Parathyroid adenoma (tissue), 2 donors: ENCODE results near the gene KLF7.

Experiments
- H2AFZ ChIP-seq: fragments of 300-600 bp; sonication (generic); one replicate; pipeline ENCODE4 v1.7.0; 2017; ENCODE audit warnings: antibody characterized with exemption, mild to moderate bottlenecking
- H3K27ac ChIP-seq: fragments of 300-600 bp; sonication (generic); one replicate; pipeline ENCODE4 v1.7.0; 2017
- H3K27me3 ChIP-seq: fragments of 300-600 bp; sonication (generic); one replicate; pipeline ENCODE4 v1.7.0; 2017; ENCODE audit warnings: low read length; ENCODE audit not compliant: control insufficient read depth, insufficient read depth
- H3K36me3 ChIP-seq: fragments of 300-600 bp; sonication (generic); one replicate; pipeline ENCODE4 v1.7.0; 2017; ENCODE audit warnings: low read length; ENCODE audit not compliant: control insufficient read depth, insufficient read depth
- H3K4me1 ChIP-seq: fragments of 300-600 bp; sonication (generic); one replicate; pipeline ENCODE4 v1.7.0; 2017; ENCODE audit warnings: control low read depth
- H3K4me2 ChIP-seq: fragments of 300-600 bp; sonication (generic); one replicate; pipeline ENCODE4 v1.7.0; 2017; ENCODE audit warnings: low read length
- H3K4me3 ChIP-seq: fragments of 300-600 bp; sonication (generic); one replicate; pipeline ENCODE4 v1.7.0; 2017; ENCODE audit warnings: low read depth, low read length
- H3K79me2 ChIP-seq: fragments of 300-600 bp; sonication (generic); one replicate; pipeline ENCODE4 v1.7.0; 2017; ENCODE audit warnings: control low read depth
- H3K9ac ChIP-seq: fragments of 300-600 bp; sonication (generic); one replicate; pipeline ENCODE4 v1.7.0; 2017; ENCODE audit warnings: mild to moderate bottlenecking
- H3K9me3 ChIP-seq: fragments of 300-600 bp; sonication (generic); one replicate; pipeline ENCODE4 v1.7.0; 2017; ENCODE audit warnings: low read length; ENCODE audit not compliant: control insufficient read depth
- CTCF ChIP-seq: fragments of 300-600 bp; sonication (generic); IDR thresholded peaks from one replicate; pipeline ENCODE4 v1.7.0; 2017; ENCODE audit warnings: antibody characterized with exemption, mild to moderate bottlenecking
- donor health status: primary hyperparathyroidism.

Gene KLF7

GRCh38 chr2:207132019-207132418 is 33.7 kb downstream of the KLF7 start:
- no peaks in the 10 kb centered on the region for H3K9me3 ChIP-seq
- TF ChIP-seq CTCF = no peak
- no peaks in the 10 kb centered on the region for H3K36me3 ChIP-seq
- peaks cover 29% of the 10 kb centered on the region for H3K79me2 ChIP-seq
- no peak overlapping the region for H3K27ac ChIP-seq
- no peak overlapping the region for H3K4me3 ChIP-seq
- H3K27me3 ChIP-seq = no peaks in the 10 kb centered on the region
- no peak overlapping the region for H3K9ac ChIP-seq
- H3K4me1 ChIP-seq = no peaks in the 10 kb centered on the region
- H3K4me2 ChIP-seq = no peak overlapping the region
- no peak overlapping the region for H2AFZ ChIP-seq

- H3K27ac ChIP-seq = no peak overlapping the region
- no peak overlapping the region for H3K4me3 ChIP-seq
- TF ChIP-seq CTCF = no peak
- H3K9ac ChIP-seq = no peak overlapping the region
- H3K27me3 ChIP-seq = no peaks in the 10 kb centered on the region
- H3K36me3 ChIP-seq = no peaks in the 10 kb centered on the region
- no peaks in the 10 kb centered on the region for H3K9me3 ChIP-seq
- H3K4me1 ChIP-seq = no peaks in the 10 kb centered on the region
- no peak overlapping the region for H2AFZ ChIP-seq
- no peak overlapping the region for H3K4me2 ChIP-seq
- peaks cover 26% of the 10 kb centered on the region for H3K79me2 ChIP-seq
Observed at GRCh38 chr2:207131594-207131993, 34.2 kb downstream of the KLF7 start.

GRCh38 chr2:207130958-207131521 is 34.7 kb downstream of the KLF7 start:
- H3K9me3 ChIP-seq = no peaks in the 10 kb centered on the region
- H3K4me2 ChIP-seq = no peak overlapping the region
- no peaks in the 10 kb centered on the region for H3K36me3 ChIP-seq
- no peaks in the 10 kb centered on the region for H3K4me1 ChIP-seq
- H2AFZ ChIP-seq = no peak overlapping the region
- H3K4me3 ChIP-seq = no peak overlapping the region
- no peak for TF ChIP-seq CTCF
- peak overlapping the region; percentile 21 for H3K27ac ChIP-seq
- no peak overlapping the region for H3K9ac ChIP-seq
- H3K79me2 ChIP-seq = peaks cover 21% of the 10 kb centered on the region
- H3K27me3 ChIP-seq = no peaks in the 10 kb centered on the region

GRCh38 chr2:207129821-207130220 is 35.9 kb downstream of the KLF7 start:
- Histone ChIP-seq H3K27ac (no peak overlapping the region), H2AFZ (no peak overlapping the region)
- TF ChIP-seq CTCF = no peak

GRCh38 chr2:207128867-207129266 is 36.9 kb downstream of the KLF7 start:
- no peak overlapping the region for H3K4me2 ChIP-seq
- H3K4me3 ChIP-seq = no peak overlapping the region
- no peaks in the 10 kb centered on the region for H3K9me3 ChIP-seq
- no peaks in the 10 kb centered on the region for H3K36me3 ChIP-seq
- no peaks in the 10 kb centered on the region for H3K27me3 ChIP-seq
- H3K9ac ChIP-seq = no peak overlapping the region
- H3K79me2 ChIP-seq = peaks cover 9% of the 10 kb centered on the region
- H2AFZ ChIP-seq = no peak overlapping the region
- no peaks in the 10 kb centered on the region for H3K4me1 ChIP-seq
- H3K27ac ChIP-seq = no peak overlapping the region
- no peak for TF ChIP-seq CTCF

More at GRCh38 chr2:207129821-207130220, 35.9 kb downstream of the KLF7 start:
- no peaks in the 10 kb centered on the region for H3K27me3 ChIP-seq
- H3K9me3 ChIP-seq = no peaks in the 10 kb centered on the region
- no peak overlapping the region for H3K4me2 ChIP-seq
- no peak overlapping the region for H3K4me3 ChIP-seq
- no peaks in the 10 kb centered on the region for H3K36me3 ChIP-seq
- no peak overlapping the region for H3K9ac ChIP-seq
- peaks cover 17% of the 10 kb centered on the region for H3K79me2 ChIP-seq
- H3K4me1 ChIP-seq = no peaks in the 10 kb centered on the region
